ENCODE data around the gene FCMR. TPM values are rescaled to one million over a fixed set of nuclear protein-coding genes. Genes with fewer than 3 reads are reported as not detected.

FCMR gene
- total RNA-seq, 1 donor from 2014 or later = not detected

DNA sequence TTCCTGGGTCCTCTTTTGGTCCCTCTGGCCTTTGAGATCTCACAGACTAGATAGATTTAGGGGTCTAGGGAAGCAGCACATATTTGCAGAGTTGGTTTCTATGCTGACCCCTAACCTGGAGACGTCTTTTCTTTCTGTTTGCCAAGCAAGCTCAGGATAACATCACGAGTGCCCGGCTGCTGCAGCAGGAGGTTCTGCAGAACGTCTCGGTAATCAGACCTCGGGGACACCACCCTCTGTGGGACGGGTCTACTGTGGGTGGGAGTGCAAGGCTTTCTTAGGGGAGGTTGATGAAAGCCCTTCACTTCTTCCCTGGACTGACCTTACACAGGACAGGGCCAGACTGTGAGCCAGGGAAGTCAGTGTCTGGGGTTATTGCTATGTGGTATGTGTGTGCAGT lies 21.6 kb downstream of the FCMR start:
- no peak for DNase-seq (ENCODE audit: low read depth in 2 of 2)

GRCh38 chr1:206899717-206900116 lies 22.0 kb downstream of the FCMR start:
- no peak for DNase-seq (ENCODE audit: low read depth in 2 of 2)

GRCh38 chr1:206898915-206899431 lies 22.8 kb downstream of the FCMR start:
- no peak for DNase-seq (ENCODE audit: low read depth in 2 of 2)

- DNase-seq (ENCODE audit: low read depth in 2 of 2) = no peak
Measured at GRCh38 chr1:206898089-206898914, 23.4 kb downstream of the FCMR start.

- DNase-seq (ENCODE audit: low read depth in 2 of 2) = no peak
Measured at GRCh38 chr1:206897175-206897574, 24.6 kb downstream of the FCMR start, which contains the start of gene IL24. Gene IL24, plus strand, starts transcription at chr1:206897443. Its CDS starts 390 bp downstream, at chr1:206897833.

GRCh38 chr1:206896261-206896660 lies 25.5 kb downstream of the FCMR start:
- no peak for DNase-seq (ENCODE audit: low read depth in 2 of 2)

DNA sequence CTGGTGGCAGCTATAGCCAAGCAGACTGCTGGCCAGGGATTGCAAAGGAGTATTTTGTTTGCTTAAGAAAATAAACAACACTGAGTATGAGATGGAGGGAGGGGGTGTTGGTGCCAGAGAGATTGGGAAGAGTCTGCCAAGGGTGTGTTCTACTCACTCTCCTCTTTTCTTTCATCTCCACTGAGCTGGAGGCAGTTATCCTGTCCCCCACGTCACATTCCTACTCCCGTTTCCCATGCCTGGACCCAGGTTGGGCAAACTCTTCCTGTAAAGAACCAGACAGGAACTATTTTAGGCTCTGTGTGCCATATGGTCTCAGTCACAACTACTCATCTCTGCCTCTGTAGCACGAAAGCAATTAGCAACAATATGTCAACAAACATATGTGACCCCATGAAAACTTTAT lies 25.9 kb downstream of the FCMR start:
- DNase-seq (ENCODE audit: low read depth in 2 of 2) = no peak

DNA sequence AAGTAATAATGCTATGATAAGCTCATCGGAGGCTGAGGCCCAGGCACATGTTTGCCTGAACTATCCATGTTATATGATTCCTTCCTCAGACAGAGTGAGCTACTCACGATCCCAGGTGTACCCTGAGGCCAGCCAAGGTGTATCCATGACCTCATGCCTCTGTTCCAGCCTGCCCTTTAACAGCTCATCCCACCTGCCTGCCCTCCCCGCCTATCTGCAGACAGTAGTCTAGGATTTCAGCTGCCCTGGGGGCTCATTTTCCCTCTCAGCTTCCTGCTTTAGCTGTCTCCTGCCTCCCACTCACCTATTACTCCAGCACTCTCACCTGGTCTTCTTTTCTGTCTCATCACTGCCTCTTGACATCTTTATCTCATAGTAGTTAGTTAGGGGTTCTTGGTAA lies 26.4 kb downstream of the FCMR start:
- DNase-seq (ENCODE audit: low read depth in 2 of 2) = no peak

GRCh38 chr1:206893380-206893779 lies 28.4 kb downstream of the FCMR start:
- no peak for DNase-seq (ENCODE audit: low read depth in 2 of 2)

DNA sequence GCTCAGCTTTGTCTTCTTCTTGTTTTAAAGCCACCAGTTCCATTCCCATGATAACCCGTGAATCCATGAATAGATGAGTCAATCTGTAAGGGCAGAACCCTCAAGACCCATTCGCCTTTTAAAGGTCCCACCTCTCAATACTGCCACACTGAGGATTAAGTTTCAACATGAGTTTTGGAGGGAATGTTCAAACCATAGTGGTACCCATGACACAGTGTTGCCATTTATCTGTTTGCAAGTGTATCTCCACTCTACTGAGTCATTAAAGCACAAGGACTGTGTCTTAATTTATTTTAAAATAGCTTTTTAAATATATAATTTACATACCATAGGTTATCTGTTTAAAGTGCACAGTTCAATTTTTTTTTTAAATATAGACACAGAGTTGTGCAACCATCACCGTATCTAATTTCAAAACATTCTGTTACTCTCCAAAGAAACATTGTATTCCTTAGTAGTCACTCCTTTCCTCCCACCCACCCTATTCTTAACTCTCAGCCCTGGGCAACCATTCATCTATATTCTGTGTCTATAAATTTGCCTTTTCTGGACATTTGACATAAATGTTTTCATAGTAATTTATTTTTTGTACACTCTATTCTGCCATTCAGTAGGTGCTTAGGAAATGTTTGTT lies 29.3 kb downstream of the FCMR start:
- no peak for DNase-seq (ENCODE audit: low read depth in 2 of 2)

GRCh38 chr1:206891412-206891811 lies 30.3 kb downstream of the FCMR start:
- no peak for DNase-seq (ENCODE audit: low read depth in 2 of 2)

- peak; percentile 16 to 78 for DNase-seq (ENCODE audit: low read depth in 2 of 2)
Measured at GRCh38 chr1:206890125-206891060, 31.3 kb downstream of the FCMR start.

DNA sequence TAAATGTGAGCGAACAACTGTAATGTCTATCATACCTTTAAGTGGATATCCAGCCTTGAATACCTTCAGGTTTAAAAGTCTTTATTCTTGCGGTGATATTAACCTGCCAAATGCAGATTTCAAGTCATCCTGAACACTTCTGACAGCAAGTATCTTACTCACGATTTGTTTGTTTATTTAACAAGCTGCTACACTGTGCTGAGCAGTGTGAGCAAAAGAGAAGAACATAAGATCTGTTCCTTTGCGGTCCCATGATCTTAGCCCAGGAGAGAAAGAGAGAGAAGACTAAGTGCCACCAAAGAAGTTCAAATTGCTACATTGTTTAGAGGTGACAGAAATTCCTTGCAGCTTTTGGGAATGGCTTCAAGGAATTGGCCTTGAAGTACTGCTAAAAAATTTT lies 34.0 kb downstream of the FCMR start:
- DNase-seq (ENCODE audit: low read depth in 2 of 2) = no peak

DNA sequence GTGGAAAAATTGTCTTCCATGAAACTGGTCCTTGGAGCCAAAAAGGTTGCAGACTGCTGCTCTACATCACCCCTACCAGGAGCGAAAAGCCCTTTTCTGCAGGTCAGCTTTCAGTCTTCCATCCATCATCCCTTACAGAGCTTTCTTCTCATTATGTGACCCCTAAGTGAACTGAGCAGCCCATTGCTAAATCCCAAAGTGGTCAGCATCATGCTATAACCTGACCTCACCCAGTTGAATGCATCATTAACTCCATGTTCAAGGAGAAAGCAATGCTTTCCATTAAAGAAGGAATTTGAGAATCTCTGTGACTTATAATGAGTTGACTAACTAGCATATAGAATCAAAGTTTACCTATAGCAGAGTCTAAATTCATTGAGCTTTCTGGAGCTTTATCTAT lies 34.9 kb downstream of the FCMR start:
- no peak for DNase-seq (ENCODE audit: low read depth in 2 of 2)

DNA sequence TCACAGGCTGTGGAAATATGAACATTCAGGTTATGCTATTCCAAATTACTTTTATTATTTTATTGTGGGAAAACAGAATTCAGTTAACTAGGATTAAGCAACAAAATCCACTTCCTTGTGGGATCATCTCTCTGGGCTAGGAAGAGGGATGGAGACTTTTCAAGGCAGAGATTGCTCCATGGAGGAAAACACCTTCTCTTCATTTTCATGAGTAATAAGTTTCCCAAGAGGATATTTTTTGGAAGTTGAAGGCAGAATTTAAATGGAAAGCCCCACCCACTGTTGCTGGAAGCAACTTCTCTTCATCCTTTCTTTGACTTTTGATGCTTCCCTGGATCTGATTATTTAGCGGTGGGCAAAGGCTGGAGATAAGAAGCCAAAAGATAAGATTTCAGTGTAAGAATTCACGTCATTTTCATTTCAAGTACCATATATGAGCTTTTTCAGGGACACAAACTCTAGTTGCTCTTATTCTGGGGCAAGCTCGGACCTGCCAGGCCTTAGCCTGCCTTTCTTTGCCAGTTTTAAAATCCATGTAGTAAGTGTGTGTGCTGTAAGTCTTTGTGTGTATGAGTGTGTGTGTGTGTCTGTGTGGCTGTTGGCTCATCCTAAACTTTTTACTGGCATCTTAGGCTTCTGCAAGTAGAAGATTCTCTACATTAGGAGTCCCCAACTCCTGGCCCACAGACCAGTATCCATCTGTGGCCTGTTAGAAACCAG lies 36.2 kb downstream of the FCMR start:
- DNase-seq (ENCODE audit: low read depth in 2 of 2) = no peak

GRCh38 chr1:206883876-206884275 lies 37.9 kb downstream of the FCMR start:
- no peak for DNase-seq (ENCODE audit: low read depth in 2 of 2)

DNA sequence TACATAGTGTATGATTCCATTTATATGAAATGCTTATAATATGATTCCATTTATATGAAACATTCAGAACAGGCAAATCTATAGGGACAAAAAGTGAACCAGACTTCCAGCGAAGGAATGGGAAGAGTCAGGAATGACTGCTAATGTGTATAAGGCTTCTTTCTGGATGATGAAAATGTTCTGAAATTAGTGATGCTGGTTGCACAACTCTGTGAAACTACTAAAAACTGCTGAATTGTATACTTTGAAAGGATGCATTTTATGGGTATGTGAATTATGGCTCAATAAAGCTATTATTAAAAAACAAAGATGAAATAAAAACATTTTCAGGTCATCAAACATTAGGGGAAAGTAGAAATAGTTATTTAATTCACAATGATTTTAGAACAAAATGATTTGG lies 38.6 kb downstream of the FCMR start:
- DNase-seq (ENCODE audit: low read depth in 2 of 2) = no peak

DNA sequence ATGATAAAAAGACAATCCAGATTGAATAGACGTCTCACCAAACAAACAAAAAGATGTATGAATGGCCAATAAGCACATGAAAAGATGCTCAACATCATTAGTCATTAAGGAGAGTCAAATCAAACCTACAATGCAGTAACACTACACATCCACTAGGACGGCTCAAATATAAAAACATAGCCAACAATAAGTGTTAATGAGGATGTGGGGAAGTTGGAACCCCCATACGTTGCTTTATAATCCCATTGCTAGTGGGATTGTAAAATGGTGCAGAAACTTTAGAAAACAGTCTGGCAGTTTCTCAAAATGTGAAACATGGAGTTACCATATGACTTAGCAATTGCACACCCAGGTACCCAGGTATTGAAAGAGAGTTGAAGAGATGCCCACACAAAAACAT lies 39.2 kb downstream of the FCMR start:
- DNase-seq (ENCODE audit: low read depth in 2 of 2) = no peak

GRCh38 chr1:206880314-206880713 lies 41.4 kb downstream of the FCMR start:
- no peak for DNase-seq (ENCODE audit: low read depth in 2 of 2)

GRCh38 chr1:206878456-206878855 lies 43.3 kb downstream of the FCMR start:
- no peak for DNase-seq (ENCODE audit: low read depth in 2 of 2)

- no peak for DNase-seq (ENCODE audit: low read depth in 2 of 2)
Measured at GRCh38 chr1:206875752-206876377, 45.9 kb downstream of the FCMR start.
